ENCODE measurements around the gene LAIR2.
"Not testable (repeated sequence)": the region's sequence is repeated elsewhere in the genome, so short reads cannot be mapped to it uniquely, and the experiment has no call there.

The LAIR2 gene

GRCh38 chr19:54493967-54494585 is 8.6 kb upstream of the LAIR2 start:
- no peak for TF ChIP-seq ZNF274 (IDR thresholded peaks at IDR 0.05; ENCODE audit: low read depth, low read length)

GRCh38 chr19:54495284-54495683 is 7.3 kb upstream of the LAIR2 start:
- not testable (repeated sequence) for H3K4me3 ChIP-seq (ENCODE audit: low read length)

More at GRCh38 chr19:54493967-54494585, 8.6 kb upstream of the LAIR2 start:
- H3K4me3 ChIP-seq (ENCODE audit: low read length), result no peak overlapping the region

GRCh38 chr19:54497747-54498450 is 4.7 kb upstream of the LAIR2 start:
- H3K4me3 ChIP-seq (ENCODE audit: low read length), result not testable (repeated sequence)

GRCh38 chr19:54498451-54498772 is 4.2 kb upstream of the LAIR2 start:
- H3K4me3 ChIP-seq (ENCODE audit: low read length), result not testable (repeated sequence)

- H3K4me3 ChIP-seq (ENCODE audit: low read length), result not testable (repeated sequence)
Measured at GRCh38 chr19:54505542-54505941, 2.9 kb downstream of the LAIR2 start.

- H3K4me3 ChIP-seq (ENCODE audit: low read length), result no peak overlapping the region
- no peak for TF ChIP-seq ZNF274 (IDR thresholded peaks at IDR 0.05; ENCODE audit: low read depth, low read length)
Measured at GRCh38 chr19:54506079-54506478, 3.4 kb downstream of the LAIR2 start.

GRCh38 chr19:54507038-54507717 is 4.5 kb downstream of the LAIR2 start:
- H3K4me3 ChIP-seq (ENCODE audit: low read length), result not testable (repeated sequence)

- H3K4me3 ChIP-seq (ENCODE audit: low read length), result no peak overlapping the region
- no peak for TF ChIP-seq ZNF274 (IDR thresholded peaks at IDR 0.05; ENCODE audit: low read depth, low read length)
Measured at GRCh38 chr19:54507824-54508223, 5.2 kb downstream of the LAIR2 start.

- H3K4me3 ChIP-seq (ENCODE audit: low read length), result not testable (repeated sequence)
Measured at GRCh38 chr19:54508487-54508886, 5.9 kb downstream of the LAIR2 start.

- H3K4me3 ChIP-seq (ENCODE audit: low read length), result not testable (repeated sequence)
Measured at GRCh38 chr19:54509200-54509940, 6.7 kb downstream of the LAIR2 start.

GRCh38 chr19:54515156-54515555 is 12.5 kb downstream of the LAIR2 start:
- no peak overlapping the region for H3K4me3 ChIP-seq (ENCODE audit: low read length)
- no peak for TF ChIP-seq ZNF274 (IDR thresholded peaks at IDR 0.05; ENCODE audit: low read depth, low read length)

- H3K4me3 ChIP-seq (ENCODE audit: low read length), result no peak overlapping the region
- TF ChIP-seq ZNF274 (IDR thresholded peaks at IDR 0.05; ENCODE audit: low read depth, low read length), result no peak
Measured at GRCh38 chr19:54517483-54517882, 14.9 kb downstream of the LAIR2 start.

GRCh38 chr19:54518844-54519243 is 16.2 kb downstream of the LAIR2 start:
- no peak for TF ChIP-seq ZNF274 (IDR thresholded peaks at IDR 0.05; ENCODE audit: low read depth, low read length)
- no peak overlapping the region; the same call in 1 of the 2 replicates for H3K4me3 ChIP-seq (ENCODE audit: low read length)

- H3K4me3 ChIP-seq (ENCODE audit: low read length), result peak overlapping the region; percentile 11; the same call in 1 of the 2 replicates
- TF ChIP-seq ZNF274 (IDR thresholded peaks at IDR 0.05; ENCODE audit: low read depth, low read length), result no peak
Measured at GRCh38 chr19:54521022-54521859, 18.6 kb downstream of the LAIR2 start.
